Measurements from ENCODE around the gene METTL25B. TPM values are rescaled to one million over a fixed set of nuclear protein-coding genes. Genes with fewer than 3 reads are reported as not detected.
"Not testable (repeated sequence)": the region's sequence is repeated elsewhere in the genome, so short reads cannot be mapped to it uniquely, and the experiment has no call there.

The METTL25B gene
- total RNA-seq, 1 donor from 2014 or later = 13.0 TPM

DNA sequence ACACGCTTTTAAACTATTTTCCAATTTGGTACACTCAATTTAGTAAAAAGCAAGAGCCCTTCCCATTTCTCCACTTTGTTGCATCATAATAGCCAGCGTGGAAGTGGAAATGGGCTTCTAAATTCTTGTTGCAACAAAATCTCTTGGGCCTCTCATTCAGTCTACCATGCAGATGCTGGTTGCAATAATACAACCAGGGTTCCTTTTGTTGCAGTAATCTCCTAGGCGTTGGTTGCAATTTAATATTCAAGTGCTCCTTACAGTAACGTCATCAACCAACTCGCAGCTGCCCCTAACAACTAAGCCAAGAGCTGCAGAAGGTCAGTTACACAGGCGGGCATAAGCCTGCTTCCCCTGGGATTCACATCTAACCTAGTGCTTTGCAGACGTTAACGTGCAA is 25.9 kb downstream of the METTL25B start:
- DNase-seq (ENCODE audit: low read depth) = no peak
- Histone ChIP-seq H3K36me3 (ENCODE audit: control insufficient read depth, insufficient read depth, low read length) (no peaks in the 10 kb centered on the region), H3K27me3 (ENCODE audit: control insufficient read depth, insufficient read depth, low read length) (no peaks in the 10 kb centered on the region), H3K4me3 (ENCODE audit: low read depth, low read length) (no peak overlapping the region)
- TF ChIP-seq CTCF (IDR thresholded peaks at IDR 0.05; ENCODE audit: insufficient read depth, low read length, poor library complexity, severe bottlenecking) = no peak

DNA sequence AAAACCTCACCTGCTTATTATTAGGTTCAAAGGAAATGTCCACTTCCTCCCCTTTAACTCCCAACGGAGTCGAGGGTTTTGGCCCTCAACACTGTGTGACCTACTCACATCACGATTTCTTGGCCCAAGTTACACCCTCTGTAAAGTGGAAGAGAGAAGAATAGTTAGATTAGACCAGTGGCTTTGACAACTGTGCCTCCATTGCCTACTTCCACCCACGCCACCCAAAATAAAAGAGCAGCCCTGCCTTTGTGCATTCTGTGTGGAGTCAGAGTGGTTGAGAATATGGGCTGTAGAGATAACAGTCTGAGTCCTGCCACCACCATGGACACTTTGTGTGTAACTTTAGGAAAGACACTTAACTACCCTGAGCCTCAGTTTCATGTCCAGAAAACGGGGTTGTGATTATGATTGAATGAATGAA is 27.3 kb downstream of the METTL25B start:
- H3K36me3 ChIP-seq (ENCODE audit: control insufficient read depth, insufficient read depth, low read length) = no peaks in the 10 kb centered on the region
- DNase-seq (ENCODE audit: low read depth) = no peak
- no peaks in the 10 kb centered on the region for H3K27me3 ChIP-seq (ENCODE audit: control insufficient read depth, insufficient read depth, low read length)
- H3K4me3 ChIP-seq (ENCODE audit: low read depth, low read length) = no peak overlapping the region
- no peak for TF ChIP-seq CTCF (IDR thresholded peaks at IDR 0.05; ENCODE audit: insufficient read depth, low read length, poor library complexity, severe bottlenecking)

DNA sequence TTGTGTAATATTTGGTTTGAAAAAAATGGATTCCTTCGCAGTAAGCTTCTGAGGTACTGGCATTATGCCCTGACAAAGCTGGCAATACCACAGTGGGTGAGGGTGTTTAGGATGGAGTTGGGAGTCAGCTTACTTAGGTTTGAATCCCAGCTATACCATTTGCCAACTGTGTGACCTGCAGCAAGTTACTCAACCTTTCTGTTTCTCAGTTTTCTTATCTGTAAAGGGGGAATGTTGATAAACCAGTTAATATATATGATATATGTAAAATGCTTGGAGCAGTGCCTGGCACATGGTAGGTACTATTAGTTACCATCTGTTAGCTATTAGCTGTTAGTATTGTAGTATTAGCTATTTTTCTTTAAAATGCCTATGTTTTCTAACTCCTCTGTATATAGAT is 28.1 kb downstream of the METTL25B start:
- H3K27me3 ChIP-seq (ENCODE audit: control insufficient read depth, insufficient read depth, low read length) = no peaks in the 10 kb centered on the region
- no peak overlapping the region for H3K4me3 ChIP-seq (ENCODE audit: low read depth, low read length)
- DNase-seq (ENCODE audit: low read depth) = no peak
- no peaks in the 10 kb centered on the region for H3K36me3 ChIP-seq (ENCODE audit: control insufficient read depth, insufficient read depth, low read length)
- no peak for TF ChIP-seq CTCF (IDR thresholded peaks at IDR 0.05; ENCODE audit: insufficient read depth, low read length, poor library complexity, severe bottlenecking)

DNA sequence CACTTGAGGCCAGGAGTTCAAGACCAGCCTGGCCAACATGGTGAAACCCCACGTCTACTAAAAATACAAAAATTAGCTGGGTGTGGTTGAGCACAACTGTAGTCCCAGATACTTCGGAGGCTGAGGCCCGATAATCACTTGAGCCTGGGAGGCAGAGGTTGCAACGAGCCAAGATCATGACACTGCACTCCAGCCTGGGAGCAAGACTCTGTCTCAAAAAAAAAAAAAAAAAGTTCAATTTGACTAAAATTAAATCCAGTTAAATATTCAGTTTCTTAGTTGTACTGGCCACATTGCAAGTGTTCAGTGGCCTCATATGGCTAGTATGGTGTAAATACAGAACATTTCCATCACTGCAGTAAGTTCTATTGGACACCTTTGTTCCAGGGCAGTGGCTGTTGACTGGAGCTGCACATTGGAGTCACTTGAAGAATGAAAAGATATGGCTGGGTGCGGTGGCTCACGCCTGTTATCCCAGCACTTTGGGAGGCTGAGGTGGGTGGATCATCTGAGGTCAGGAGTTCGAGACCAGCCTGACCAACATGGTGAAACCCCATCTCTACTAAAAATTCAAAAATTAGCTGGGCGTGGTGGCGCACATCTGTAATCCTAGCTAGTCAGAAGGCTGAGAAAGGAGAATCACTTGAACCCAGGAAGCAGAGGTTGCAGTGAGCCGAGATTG is 29.4 kb downstream of the METTL25B start:
- H3K27me3 ChIP-seq (ENCODE audit: control insufficient read depth, insufficient read depth, low read length); DNase-seq (ENCODE audit: low read depth); H3K4me3 ChIP-seq (ENCODE audit: low read depth, low read length); H3K36me3 ChIP-seq (ENCODE audit: control insufficient read depth, insufficient read depth, low read length): not testable (repeated sequence)

DNA sequence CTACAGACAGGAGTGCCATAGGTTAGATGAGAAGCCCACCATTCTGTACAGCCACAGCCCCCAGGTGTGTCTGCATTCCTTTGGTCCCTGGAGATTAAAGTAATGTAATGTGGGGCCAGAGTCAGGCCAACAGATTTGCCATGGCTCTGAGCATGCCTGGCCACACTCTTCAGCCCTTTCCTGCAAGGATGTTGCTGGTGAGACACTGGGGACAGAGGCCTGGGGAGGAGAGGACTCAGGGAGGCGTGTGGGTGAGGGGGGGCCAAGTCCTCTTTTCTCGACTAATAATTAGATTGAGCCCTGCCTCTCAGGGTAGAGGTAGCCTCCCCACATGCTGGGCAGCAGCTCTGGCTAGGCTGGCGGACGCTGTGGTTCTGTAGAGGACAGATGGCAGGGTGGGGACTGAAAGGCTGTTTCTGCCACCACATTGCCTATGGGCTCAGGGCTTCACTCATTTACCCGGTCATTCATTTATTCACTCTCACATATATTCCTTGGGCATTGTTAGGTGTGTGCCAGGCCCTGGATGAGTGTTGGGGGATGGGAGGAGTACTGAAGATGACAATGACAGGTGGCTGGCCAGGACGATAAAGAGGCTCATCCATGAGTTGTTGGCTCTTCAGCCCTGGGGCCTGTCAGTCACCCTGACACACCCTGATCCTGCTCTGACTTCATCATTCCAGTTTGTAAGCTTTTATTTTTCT is 32.0 kb downstream of the METTL25B start:
- no peak overlapping the region for H3K4me3 ChIP-seq (ENCODE audit: low read depth, low read length)
- TF ChIP-seq CTCF (IDR thresholded peaks at IDR 0.05; ENCODE audit: insufficient read depth, low read length, poor library complexity, severe bottlenecking) = no peak

DNA sequence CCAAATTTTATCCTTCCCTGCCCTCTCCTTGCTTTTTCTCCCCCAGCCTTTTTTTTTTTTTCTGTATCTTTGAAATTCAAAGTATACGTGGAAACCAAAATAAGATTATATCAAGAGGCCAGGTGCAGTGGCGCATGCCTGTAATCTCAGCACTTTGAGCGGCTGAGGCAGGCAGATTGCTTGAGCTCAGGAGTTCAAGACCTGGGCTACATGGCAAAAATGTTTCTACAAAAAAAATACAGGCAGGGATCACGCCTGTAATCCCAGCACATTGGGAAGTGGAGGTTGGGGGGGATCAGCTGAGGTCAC is 32.5 kb downstream of the METTL25B start:
- Histone ChIP-seq H3K36me3 (ENCODE audit: control insufficient read depth, insufficient read depth, low read length) (no peaks in the 10 kb centered on the region), H3K27me3 (ENCODE audit: control insufficient read depth, insufficient read depth, low read length) (no peaks in the 10 kb centered on the region), H3K4me3 (ENCODE audit: low read depth, low read length) (no peak overlapping the region)
- TF ChIP-seq CTCF (IDR thresholded peaks at IDR 0.05; ENCODE audit: insufficient read depth, low read length, poor library complexity, severe bottlenecking) = no peak
- DNase-seq (ENCODE audit: low read depth) = no peak

More for the DNA sequence above, 32.0 kb downstream of the METTL25B start:
- DNase-seq (ENCODE audit: low read depth) = no peak
- no peaks in the 10 kb centered on the region for H3K27me3 ChIP-seq (ENCODE audit: control insufficient read depth, insufficient read depth, low read length)
- no peaks in the 10 kb centered on the region for H3K36me3 ChIP-seq (ENCODE audit: control insufficient read depth, insufficient read depth, low read length)

DNA sequence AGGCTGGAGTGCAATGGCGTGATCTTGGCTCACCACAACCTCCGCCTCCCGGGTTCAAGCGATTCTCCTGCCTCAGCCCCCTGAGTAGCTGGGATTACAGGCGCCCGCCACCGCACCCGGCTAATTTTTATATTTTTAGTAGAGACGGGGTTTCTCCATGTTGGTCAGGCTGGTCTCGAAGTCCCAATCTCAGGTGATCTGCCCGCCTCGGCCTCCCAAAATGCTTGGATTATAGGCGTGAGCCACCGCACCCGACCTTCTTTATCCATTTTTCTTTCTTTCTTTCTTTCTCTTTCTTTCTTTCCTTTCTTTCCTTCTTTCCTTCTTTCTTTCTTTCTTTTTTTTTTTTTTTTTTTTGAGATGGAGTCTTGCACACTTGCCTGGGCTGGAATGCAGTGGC is 36.9 kb downstream of the METTL25B start:
- H3K36me3 ChIP-seq (ENCODE audit: control insufficient read depth, insufficient read depth, low read length); H3K27me3 ChIP-seq (ENCODE audit: control insufficient read depth, insufficient read depth, low read length); H3K4me3 ChIP-seq (ENCODE audit: low read depth, low read length); DNase-seq (ENCODE audit: low read depth): not testable (repeated sequence)
